ENCODE results near the gene COL6A2.

GRCh38 chr21:46071082-46071481 lies 26.8 kb upstream of the COL6A2 start:
- no peak for TF ChIP-seq SUZ12 (IDR thresholded peaks at IDR 0.05)
- TF ChIP-seq FOXA1 (IDR thresholded peaks at IDR 0.05): no peak

All from HEK293T (cell line).